ENCODE data around the gene HSD11B1. TPM values are rescaled to one million over a fixed set of nuclear protein-coding genes. Genes with fewer than 3 reads are reported as not detected.

The HSD11B1 gene
- total RNA-seq, 6 experiments from 2014 or later = not detected

DNA sequence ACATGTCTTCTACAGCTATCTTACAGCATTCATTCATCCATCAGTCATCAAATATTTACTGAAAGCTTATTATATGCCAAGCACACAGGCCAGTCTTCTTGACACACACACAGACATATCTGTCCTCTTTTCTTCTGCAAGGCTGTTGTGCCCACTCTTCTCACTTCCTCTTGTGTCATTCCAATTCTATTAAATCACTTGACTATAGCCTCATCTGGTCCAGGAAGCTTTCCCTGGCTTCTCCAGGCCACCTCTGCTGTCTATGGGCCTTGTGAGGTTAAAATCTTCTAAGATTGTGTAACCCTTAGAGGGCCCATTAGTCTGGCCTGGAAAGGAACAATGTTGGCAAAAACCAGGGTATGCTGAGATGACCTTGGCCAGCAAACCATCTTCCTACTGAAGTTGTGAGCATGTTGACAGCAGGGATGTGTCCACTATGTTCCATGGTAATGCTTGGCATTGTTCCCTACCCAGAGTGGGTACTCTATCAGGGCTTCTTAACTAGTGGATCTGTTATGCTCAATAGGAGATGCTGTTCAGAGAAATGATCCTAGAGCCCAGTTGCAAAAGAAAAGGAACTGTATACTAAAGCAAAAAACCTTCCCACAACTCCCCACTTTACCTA lies 56.5 kb downstream of the HSD11B1 start:
- no peaks in the 10 kb centered on the region for H3K36me3 Mint-ChIP-seq (ENCODE audit: low read depth)
- peak; percentile 3 for DNase-seq
- H3K4me3 Mint-ChIP-seq = no peak overlapping the region
- peaks cover 14% of the 10 kb centered on the region for H3K4me1 Mint-ChIP-seq (ENCODE audit: low read depth)
- no peaks in the 10 kb centered on the region; the same call in none of the 2 replicates for H3K27me3 Mint-ChIP-seq (ENCODE audit: insufficient read depth)
- H3K9me3 Mint-ChIP-seq = no peaks in the 10 kb centered on the region
- TF ChIP-seq, protein P1, sequence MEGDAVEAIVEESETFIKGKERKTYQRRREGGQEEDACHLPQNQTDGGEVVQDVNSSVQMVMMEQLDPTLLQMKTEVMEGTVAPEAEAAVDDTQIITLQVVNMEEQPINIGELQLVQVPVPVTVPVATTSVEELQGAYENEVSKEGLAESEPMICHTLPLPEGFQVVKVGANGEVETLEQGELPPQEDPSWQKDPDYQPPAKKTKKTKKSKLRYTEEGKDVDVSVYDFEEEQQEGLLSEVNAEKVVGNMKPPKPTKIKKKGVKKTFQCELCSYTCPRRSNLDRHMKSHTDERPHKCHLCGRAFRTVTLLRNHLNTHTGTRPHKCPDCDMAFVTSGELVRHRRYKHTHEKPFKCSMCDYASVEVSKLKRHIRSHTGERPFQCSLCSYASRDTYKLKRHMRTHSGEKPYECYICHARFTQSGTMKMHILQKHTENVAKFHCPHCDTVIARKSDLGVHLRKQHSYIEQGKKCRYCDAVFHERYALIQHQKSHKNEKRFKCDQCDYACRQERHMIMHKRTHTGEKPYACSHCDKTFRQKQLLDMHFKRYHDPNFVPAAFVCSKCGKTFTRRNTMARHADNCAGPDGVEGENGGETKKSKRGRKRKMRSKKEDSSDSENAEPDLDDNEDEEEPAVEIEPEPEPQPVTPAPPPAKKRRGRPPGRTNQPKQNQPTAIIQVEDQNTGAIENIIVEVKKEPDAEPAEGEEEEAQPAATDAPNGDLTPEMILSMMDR (IDR thresholded peaks at IDR 0.05) = no peak
- H3K27ac Mint-ChIP-seq = no peak overlapping the region

DNA sequence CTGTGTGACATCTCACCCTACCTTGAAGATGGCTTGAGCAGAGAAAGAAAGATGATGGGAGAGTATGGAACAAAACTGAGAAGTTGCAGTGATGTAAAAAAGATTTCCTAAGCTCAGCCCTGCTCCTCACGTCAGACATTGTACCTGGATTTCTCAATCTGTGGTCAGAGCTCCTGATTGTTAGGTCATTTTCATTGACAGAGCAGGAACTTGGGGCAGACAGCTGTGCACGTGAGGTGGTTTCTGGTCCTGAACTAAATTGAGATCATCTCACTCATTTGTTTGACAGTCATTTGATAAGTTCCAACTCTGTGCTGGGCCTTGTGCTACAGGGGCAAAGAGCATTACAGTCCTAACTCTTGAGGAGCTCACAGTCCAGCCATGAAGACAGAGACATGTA lies 61.4 kb downstream of the HSD11B1 start:
- TF ChIP-seq, protein P1 (IDR thresholded peaks at IDR 0.05) = no peak
- no peaks in the 10 kb centered on the region for H3K9me3 Mint-ChIP-seq
- no peak overlapping the region for H3K4me3 Mint-ChIP-seq
- H3K4me1 Mint-ChIP-seq (ENCODE audit: low read depth) = peaks cover 6% of the 10 kb centered on the region
- H3K27ac Mint-ChIP-seq = no peak overlapping the region
- H3K27me3 Mint-ChIP-seq (ENCODE audit: insufficient read depth) = peaks cover 3% of the 10 kb centered on the region
- no peaks in the 10 kb centered on the region for H3K36me3 Mint-ChIP-seq (ENCODE audit: low read depth)
- no peak for DNase-seq

DNA sequence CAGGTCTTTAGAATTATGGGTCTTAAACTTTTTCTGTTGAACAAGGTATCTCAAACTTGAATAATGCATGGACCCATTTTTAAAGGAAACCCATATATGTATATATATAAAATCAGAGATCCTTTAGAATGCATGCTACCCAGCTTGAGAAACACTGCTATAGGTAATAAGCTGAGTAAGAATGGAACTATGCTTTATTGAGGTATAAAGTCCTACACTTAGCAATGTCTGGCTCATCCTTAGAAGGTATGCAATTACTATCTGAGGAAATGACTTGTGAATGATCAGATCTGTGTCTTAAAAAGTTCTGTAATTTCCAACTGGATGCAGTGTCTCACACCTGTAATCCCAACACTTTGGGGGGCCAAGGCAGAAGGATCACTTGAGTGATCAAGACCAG lies 62.5 kb downstream of the HSD11B1 start:
- Mint-ChIP-seq H3K27me3 (ENCODE audit: insufficient read depth) (peaks cover 3% of the 10 kb centered on the region), H3K4me3 (no peak overlapping the region), H3K9me3 (no peaks in the 10 kb centered on the region), H3K4me1 (ENCODE audit: low read depth) (no peaks in the 10 kb centered on the region; the same call in 1 of the 2 replicates), H3K36me3 (ENCODE audit: low read depth) (no peaks in the 10 kb centered on the region), H3K27ac (no peak overlapping the region)
- TF ChIP-seq, protein P1 (IDR thresholded peaks at IDR 0.05) = no peak
- DNase-seq = no peak

DNA sequence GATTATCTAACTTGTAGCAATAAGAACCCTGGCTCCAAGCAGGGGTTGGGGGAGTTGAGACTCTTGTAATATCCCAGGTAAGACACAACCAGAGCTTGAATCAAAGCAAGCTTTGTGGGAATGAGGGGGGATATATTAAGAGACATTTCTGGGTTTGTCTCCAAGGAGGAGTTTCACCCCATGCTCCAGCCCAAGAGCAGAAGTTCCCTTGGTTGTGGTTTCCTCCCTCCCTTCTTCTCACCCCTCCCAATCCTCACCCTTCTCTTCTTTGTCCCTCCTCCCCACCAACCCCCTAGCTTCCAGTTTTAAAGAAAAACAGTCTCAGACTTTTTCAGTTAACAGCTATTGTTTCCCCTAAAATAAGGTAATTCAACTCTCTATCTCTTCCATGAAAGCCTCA lies 63.1 kb downstream of the HSD11B1 start:
- no peak overlapping the region for H3K4me3 Mint-ChIP-seq
- no peaks in the 10 kb centered on the region for H3K4me1 Mint-ChIP-seq (ENCODE audit: low read depth)
- no peaks in the 10 kb centered on the region for H3K9me3 Mint-ChIP-seq
- no peak overlapping the region for H3K27ac Mint-ChIP-seq
- H3K27me3 Mint-ChIP-seq (ENCODE audit: insufficient read depth) = peaks cover 3% of the 10 kb centered on the region
- H3K36me3 Mint-ChIP-seq (ENCODE audit: low read depth) = no peaks in the 10 kb centered on the region
- DNase-seq = no peak
- TF ChIP-seq, protein P1 (IDR thresholded peaks at IDR 0.05) = no peak

DNA sequence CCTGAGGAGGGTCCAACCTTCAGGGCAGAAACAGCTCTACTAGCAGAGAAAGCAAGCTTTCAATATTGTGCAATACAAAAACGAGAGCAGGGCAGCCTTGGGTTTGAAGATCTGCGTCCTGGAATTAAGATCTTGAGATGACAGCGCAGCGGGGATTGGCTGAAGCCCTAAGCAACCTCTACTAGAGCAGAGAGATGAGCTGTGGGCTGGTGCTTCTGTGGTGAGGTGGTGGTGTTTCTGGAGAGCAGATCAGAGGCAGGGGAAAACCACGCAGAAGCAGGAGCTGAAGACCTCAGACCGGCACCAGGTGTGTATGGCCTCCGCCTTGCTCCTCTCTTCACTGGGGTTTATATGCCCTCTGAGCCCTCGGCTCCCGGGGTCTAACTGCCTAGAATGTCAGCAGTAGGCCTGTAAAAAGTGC lies 63.7 kb downstream of the HSD11B1 start:
- Mint-ChIP-seq H3K27ac (0 out of 2 replicates have a peak overlapping the region, but pooled peaks have one; percentile 22), H3K4me3 (no peak overlapping the region), H3K27me3 (ENCODE audit: insufficient read depth) (peaks cover 4% of the 10 kb centered on the region), H3K9me3 (no peaks in the 10 kb centered on the region), H3K36me3 (ENCODE audit: low read depth) (no peaks in the 10 kb centered on the region), H3K4me1 (ENCODE audit: low read depth) (no peaks in the 10 kb centered on the region)
- DNase-seq = no peak
- TF ChIP-seq, protein P1 (IDR thresholded peaks at IDR 0.05) = no peak
